Measurements from ENCODE around the gene LAMA5.

GRCh38 chr20:62259294-62259565 lies 107.9 kb downstream of the LAMA5 start:
- TF ChIP-seq CTCF (IDR thresholded peaks at IDR 0.05), result no peak
- TF ChIP-seq EZH2 (IDR thresholded peaks at IDR 0.05; ENCODE audit: borderline replicate concordance, insufficient read depth, low read depth, low read length, poor library complexity, severe bottlenecking), result no peak

Data from B cell (primary cell).